Measurements from ENCODE around the gene PIBF1.

GRCh38 chr13:72952529-72953141 lies 170.7 kb downstream of the PIBF1 start:
- no peak for TF ChIP-seq POLR2A (IDR thresholded peaks at IDR 0.05)
- TF ChIP-seq CTCF (IDR thresholded peaks at IDR 0.05) = no peak

Measured in heart left ventricle (tissue), 13 donors.